MM.1S (cell line): ENCODE measurements around the gene DNAJC30.

Experiments
- CTCF ChIP-seq: fragments of 300-600 bp; sonication (generic); IDR thresholded peaks from 2 replicates; pipeline ENCODE4 v1.5.1; 2016; ENCODE audit warnings: antibody characterized with exemption, low read length, mixed read lengths
- EZH2 ChIP-seq: fragments of 300-600 bp; sonication (generic); optimal IDR thresholded peaks from 2 replicates; pipeline ENCODE3; 2017; ENCODE audit warnings: low read depth, mild to moderate bottlenecking, antibody characterized with exemption, low read length, mixed read lengths

- no peak for TF ChIP-seq CTCF
- TF ChIP-seq EZH2: no peak
Observed at GRCh38 chr7:73728551-73728950, 45.3 kb upstream of the DNAJC30 start.
